ENCODE results near the gene MTERF1. TPM values are rescaled to one million over a fixed set of nuclear protein-coding genes. Genes with fewer than 3 reads are reported as not detected.
"Not testable (repeated sequence)": the region's sequence is repeated elsewhere in the genome, so short reads cannot be mapped to it uniquely, and the experiment has no call there.

Gene MTERF1
- total RNA-seq, 1 donor = 14.5 TPM

DNA sequence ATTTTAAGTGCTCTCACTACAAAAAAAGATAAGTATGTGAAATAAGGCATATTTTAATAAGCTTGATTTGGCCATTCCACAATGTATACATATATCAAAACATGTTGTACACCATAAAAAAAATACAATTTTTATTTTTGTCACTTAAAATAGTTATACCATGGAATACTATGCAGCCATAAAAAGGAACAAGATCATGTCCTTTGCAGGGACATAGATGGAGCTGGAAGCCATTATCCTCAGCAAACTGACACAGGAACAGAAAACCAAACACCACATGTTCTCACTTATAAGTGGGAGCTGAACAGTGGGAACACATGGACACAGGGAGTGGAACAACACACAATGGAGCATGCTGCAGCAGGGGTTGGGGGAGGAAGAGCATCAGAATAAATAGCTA lies 15.9 kb downstream of the MTERF1 start:
- not testable (repeated sequence) for H3K4me3 ChIP-seq (ENCODE audit: low read length)

DNA sequence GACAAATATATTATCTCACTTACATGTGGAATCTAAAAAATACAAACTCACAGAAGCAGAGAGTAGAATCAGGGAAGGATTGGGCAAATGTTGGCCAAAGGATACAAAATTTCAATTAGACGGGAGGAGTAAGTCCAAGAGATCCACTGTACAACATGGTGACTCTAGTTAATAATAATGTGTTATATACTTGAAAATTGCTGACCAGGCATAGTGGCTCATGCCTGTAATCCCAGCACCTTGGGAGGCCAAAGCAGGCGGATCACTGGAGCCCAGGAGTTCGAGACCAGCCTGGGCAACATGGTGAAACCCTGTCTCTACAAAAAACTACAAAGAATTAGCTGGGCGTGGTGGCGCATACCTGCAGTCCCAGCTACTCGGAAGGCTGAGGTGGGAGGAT lies 16.4 kb downstream of the MTERF1 start:
- Histone ChIP-seq H3K27me3 (ENCODE audit: insufficient read depth, low read length) (no peaks in the 10 kb centered on the region), H3K4me3 (ENCODE audit: low read length) (no peak overlapping the region), H3K4me1 (ENCODE audit: insufficient read depth, low read length) (no peaks in the 10 kb centered on the region), H3K9me3 (ENCODE audit: low read depth, low read length) (no peaks in the 10 kb centered on the region)

More for the DNA sequence above, 15.9 kb downstream of the MTERF1 start:
- not testable (repeated sequence) for H3K9me3 ChIP-seq (ENCODE audit: low read depth, low read length); H3K4me1 ChIP-seq (ENCODE audit: insufficient read depth, low read length); H3K27me3 ChIP-seq (ENCODE audit: insufficient read depth, low read length)

DNA sequence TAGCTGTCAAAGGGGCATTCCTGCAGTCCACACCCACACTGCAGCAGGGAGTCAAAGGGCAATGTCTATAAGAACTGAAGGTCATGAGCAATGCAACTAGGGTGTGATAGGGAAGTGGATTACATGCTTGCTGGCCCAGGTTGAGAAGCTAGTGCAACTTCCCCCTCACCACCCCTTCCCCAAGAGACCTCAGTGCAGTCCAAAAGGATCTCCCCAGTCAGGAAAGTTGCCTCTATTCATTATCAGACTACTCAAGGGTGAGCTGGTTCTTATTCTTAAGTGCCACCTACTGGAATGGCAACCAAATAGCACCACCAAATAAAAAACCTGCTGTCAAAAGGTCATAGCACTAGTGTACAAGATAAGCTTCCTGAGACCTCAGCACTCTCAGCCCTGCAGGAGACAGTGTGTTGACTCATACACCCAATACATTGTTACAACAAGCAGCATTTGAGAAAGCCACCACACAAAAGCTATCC lies 28.2 kb downstream of the MTERF1 start:
- peaks cover 12% of the 10 kb centered on the region for H3K4me1 ChIP-seq (ENCODE audit: insufficient read depth, low read length)

DNA sequence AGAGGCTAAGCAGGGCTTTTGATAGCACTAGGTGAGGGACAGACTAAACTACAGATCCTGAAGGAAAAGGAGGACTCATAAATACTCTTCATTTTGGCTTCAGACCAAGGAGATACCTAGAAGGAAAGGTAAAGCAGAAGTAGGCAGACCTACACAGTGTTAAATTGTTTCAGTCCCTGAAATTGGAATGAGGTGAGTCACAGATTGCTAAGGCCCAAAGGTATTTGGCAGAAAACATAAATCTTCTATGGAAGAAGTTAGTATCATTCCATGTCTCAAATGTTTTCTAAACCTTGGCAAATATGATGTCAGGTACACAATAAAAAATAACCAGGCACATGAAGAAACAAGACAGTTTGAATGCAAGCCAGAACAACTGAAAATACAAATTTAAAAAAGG lies 30.0 kb downstream of the MTERF1 start:
- no peak overlapping the region for H3K4me3 ChIP-seq (ENCODE audit: low read length)
- no peaks in the 10 kb centered on the region for H3K27me3 ChIP-seq (ENCODE audit: insufficient read depth, low read length)
- peaks cover 12% of the 10 kb centered on the region for H3K4me1 ChIP-seq (ENCODE audit: insufficient read depth, low read length)
- peaks cover 11% of the 10 kb centered on the region for H3K9me3 ChIP-seq (ENCODE audit: low read depth, low read length)

More for the DNA sequence above, 28.2 kb downstream of the MTERF1 start:
- peaks cover 11% of the 10 kb centered on the region for H3K9me3 ChIP-seq (ENCODE audit: low read depth, low read length)
- no peak overlapping the region for H3K4me3 ChIP-seq (ENCODE audit: low read length)
- no peaks in the 10 kb centered on the region for H3K27me3 ChIP-seq (ENCODE audit: insufficient read depth, low read length)

DNA sequence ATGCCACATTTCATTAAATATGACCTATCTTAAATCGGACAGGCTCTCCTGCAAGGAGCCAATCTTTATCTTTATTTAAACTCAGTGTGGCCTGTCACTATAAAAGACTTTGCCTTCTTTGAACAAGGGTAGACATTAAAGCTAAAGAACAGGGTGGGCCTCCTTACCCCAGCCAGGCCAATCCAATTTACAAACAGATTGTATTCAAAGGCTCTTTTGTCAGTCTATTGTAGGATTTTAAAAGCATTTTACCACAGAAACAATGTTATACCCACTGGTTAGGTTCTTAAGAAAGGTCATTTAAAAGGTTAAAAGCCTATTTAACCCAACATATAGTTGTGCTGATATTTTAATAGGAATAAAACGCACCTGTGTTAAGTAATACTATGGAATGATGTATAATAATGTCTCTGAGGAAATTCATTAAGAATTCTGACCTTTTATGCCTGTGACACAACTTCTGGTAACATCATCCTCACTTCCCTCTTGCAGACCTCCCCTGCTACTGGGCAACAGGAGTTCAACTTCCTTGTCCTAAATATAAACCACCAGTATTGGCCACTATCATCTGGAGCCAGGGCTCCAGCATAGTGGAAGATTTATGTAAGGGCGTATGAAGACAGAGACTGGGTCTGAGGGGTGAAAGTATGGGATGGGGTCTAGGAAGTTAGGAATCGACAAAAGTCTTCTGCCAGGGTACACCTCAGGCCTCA lies 32.5 kb downstream of the MTERF1 start:
- Histone ChIP-seq H3K4me1 (ENCODE audit: insufficient read depth, low read length) (peaks cover 12% of the 10 kb centered on the region), H3K27me3 (ENCODE audit: insufficient read depth, low read length) (no peaks in the 10 kb centered on the region), H3K4me3 (ENCODE audit: low read length) (no peak overlapping the region), H3K9me3 (ENCODE audit: low read depth, low read length) (peaks cover 5% of the 10 kb centered on the region)

GRCh38 chr7:91847231-91847630 lies 33.3 kb downstream of the MTERF1 start:
- Histone ChIP-seq H3K4me1 (ENCODE audit: insufficient read depth, low read length) (peaks cover 11% of the 10 kb centered on the region), H3K4me3 (ENCODE audit: low read length) (no peak overlapping the region), H3K27me3 (ENCODE audit: insufficient read depth, low read length) (no peaks in the 10 kb centered on the region), H3K9me3 (ENCODE audit: low read depth, low read length) (no peaks in the 10 kb centered on the region)

- Histone ChIP-seq H3K4me3 (ENCODE audit: low read length) (no peak overlapping the region), H3K27me3 (ENCODE audit: insufficient read depth, low read length) (no peaks in the 10 kb centered on the region), H3K4me1 (ENCODE audit: insufficient read depth, low read length) (peaks cover 7% of the 10 kb centered on the region), H3K9me3 (ENCODE audit: low read depth, low read length) (no peaks in the 10 kb centered on the region)
Measured at GRCh38 chr7:91846436-91846835, 34.1 kb downstream of the MTERF1 start.

- no peak overlapping the region for H3K4me3 ChIP-seq (ENCODE audit: low read length)
- H3K4me1 ChIP-seq (ENCODE audit: insufficient read depth, low read length) = peaks cover 7% of the 10 kb centered on the region
- H3K27me3 ChIP-seq (ENCODE audit: insufficient read depth, low read length) = no peaks in the 10 kb centered on the region
- no peaks in the 10 kb centered on the region for H3K9me3 ChIP-seq (ENCODE audit: low read depth, low read length)
Measured at GRCh38 chr7:91843831-91844230, 36.7 kb downstream of the MTERF1 start.

GRCh38 chr7:91838439-91838838 lies 42.1 kb downstream of the MTERF1 start:
- H3K4me1 ChIP-seq (ENCODE audit: insufficient read depth, low read length) = peaks cover 7% of the 10 kb centered on the region
- no peak overlapping the region for H3K4me3 ChIP-seq (ENCODE audit: low read length)
- no peaks in the 10 kb centered on the region for H3K9me3 ChIP-seq (ENCODE audit: low read depth, low read length)
- no peaks in the 10 kb centered on the region for H3K27me3 ChIP-seq (ENCODE audit: insufficient read depth, low read length)

DNA sequence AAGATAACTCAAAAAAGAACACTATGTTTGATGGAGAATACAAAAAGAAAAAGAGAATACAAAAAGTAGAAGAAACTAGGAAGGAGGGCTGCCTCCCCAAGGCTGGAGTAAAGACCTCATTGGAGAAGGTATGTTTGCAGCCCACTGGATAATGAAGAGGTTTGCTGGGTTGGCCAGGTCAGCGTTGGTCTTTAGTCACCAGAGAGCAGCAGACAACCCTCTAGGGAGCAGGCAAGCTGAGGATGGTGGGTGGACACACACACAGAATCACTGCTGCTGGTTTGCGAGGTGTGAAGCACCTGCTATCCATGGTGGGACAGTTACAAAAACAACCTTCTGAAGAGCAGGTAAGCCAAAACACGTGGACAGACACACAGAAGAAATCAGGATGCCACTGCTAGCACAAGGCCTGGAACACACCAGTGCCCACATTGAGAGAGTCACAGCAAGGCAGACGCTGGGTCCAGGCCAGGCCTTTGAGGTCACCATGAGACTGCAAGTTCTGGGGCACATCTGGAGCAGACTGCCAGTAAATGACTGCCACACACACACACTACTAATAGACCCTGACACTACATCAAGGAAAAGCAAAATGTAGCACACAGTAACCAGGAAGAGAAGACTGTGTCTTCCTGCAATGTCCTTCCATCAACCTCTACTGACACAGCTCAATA lies 43.0 kb downstream of the MTERF1 start:
- Histone ChIP-seq H3K4me3 (ENCODE audit: low read length) (no peak overlapping the region), H3K4me1 (ENCODE audit: insufficient read depth, low read length) (peaks cover 7% of the 10 kb centered on the region), H3K27me3 (ENCODE audit: insufficient read depth, low read length) (no peaks in the 10 kb centered on the region), H3K9me3 (ENCODE audit: low read depth, low read length) (no peaks in the 10 kb centered on the region)

GRCh38 chr7:91835826-91836368 lies 44.6 kb downstream of the MTERF1 start:
- H3K27me3 ChIP-seq (ENCODE audit: insufficient read depth, low read length) = no peaks in the 10 kb centered on the region
- no peak overlapping the region for H3K4me3 ChIP-seq (ENCODE audit: low read length)
- peaks cover 7% of the 10 kb centered on the region for H3K4me1 ChIP-seq (ENCODE audit: insufficient read depth, low read length)
- H3K9me3 ChIP-seq (ENCODE audit: low read depth, low read length) = no peaks in the 10 kb centered on the region

DNA sequence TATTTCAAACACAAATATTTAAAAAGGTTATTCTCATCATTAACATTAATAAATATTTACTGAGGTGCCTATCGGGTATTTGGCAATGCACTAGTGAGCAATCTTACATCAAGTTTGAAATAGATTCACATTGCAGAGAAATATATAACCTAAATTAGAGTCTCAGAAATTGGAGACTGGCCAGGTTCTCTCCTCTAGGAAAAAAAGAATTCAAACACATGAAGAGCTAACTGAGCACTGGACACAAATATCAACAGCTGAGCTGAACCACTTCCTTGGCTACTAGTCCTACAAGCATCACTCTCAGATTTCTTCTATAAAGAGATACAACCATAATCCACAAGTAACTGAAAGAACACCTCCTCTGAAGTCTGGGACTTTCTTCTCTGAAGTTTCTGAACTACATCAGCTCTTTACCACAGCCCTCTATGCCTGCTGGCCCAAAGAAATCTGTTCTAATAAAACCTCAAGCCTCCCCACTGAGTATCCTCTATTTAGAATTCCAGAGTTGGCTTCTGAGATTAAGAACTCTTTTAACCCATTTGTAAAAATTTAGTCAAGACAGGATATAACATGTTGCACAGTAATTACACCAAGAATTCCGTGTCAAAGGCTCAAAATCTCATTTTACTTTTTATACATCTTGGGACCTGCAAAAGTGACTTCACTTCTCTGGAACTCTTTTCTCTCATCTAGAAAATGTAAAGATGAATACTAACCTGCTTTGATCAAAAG lies 45.2 kb downstream of the MTERF1 start:
- Histone ChIP-seq H3K9me3 (ENCODE audit: low read depth, low read length) (no peaks in the 10 kb centered on the region), H3K4me3 (ENCODE audit: low read length) (no peak overlapping the region), H3K4me1 (ENCODE audit: insufficient read depth, low read length) (peaks cover 7% of the 10 kb centered on the region), H3K27me3 (ENCODE audit: insufficient read depth, low read length) (no peaks in the 10 kb centered on the region)

DNA sequence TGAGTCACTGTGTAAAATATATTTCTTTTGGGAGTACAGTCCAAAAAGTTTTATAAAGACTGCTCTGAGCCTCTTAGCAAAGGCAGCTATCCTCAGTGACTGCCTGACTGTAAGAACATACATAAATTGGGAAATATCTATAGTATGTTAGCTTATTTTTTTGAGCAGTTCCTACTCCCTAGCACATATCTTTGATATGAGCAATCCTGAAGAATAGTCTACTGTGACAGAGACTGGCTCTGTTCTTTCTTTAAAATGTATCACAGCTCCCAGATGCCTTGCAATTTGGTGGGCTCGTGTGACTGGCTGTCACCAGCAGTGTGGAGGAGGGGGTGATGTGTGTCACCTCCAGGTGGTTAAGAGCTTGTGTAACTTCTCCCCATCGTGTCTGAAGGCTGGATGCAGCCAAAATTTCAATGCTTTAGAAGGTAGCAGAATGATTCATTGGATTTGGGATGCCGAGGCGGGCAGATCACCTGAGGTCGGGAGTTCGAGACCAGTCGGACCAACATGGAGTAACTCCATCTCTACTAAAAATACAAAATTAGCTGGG lies 47.9 kb downstream of the MTERF1 start:
- Histone ChIP-seq H3K9me3 (ENCODE audit: low read depth, low read length) (no peaks in the 10 kb centered on the region), H3K27me3 (ENCODE audit: insufficient read depth, low read length) (no peaks in the 10 kb centered on the region), H3K4me3 (ENCODE audit: low read length) (no peak overlapping the region), H3K4me1 (ENCODE audit: insufficient read depth, low read length) (peaks cover 7% of the 10 kb centered on the region)

GRCh38 chr7:91827169-91827568 lies 53.3 kb downstream of the MTERF1 start:
- Histone ChIP-seq H3K4me1 (ENCODE audit: insufficient read depth, low read length) (no peaks in the 10 kb centered on the region), H3K4me3 (ENCODE audit: low read length) (no peak overlapping the region)

GRCh38 chr7:91826377-91826776 lies 54.1 kb downstream of the MTERF1 start:
- Histone ChIP-seq H3K9me3 (ENCODE audit: low read depth, low read length) (peaks cover 5% of the 10 kb centered on the region), H3K4me3 (ENCODE audit: low read length) (no peak overlapping the region), H3K27me3 (ENCODE audit: insufficient read depth, low read length) (no peaks in the 10 kb centered on the region), H3K4me1 (ENCODE audit: insufficient read depth, low read length) (no peaks in the 10 kb centered on the region)

More at GRCh38 chr7:91827169-91827568, 53.3 kb downstream of the MTERF1 start:
- Histone ChIP-seq H3K9me3 (ENCODE audit: low read depth, low read length) (no peaks in the 10 kb centered on the region), H3K27me3 (ENCODE audit: insufficient read depth, low read length) (no peaks in the 10 kb centered on the region)

Data from mononuclear cell (primary cell).